NOMO-1 (cell line): Measurements from ENCODE around the gene DLL4.
"Not testable (repeated sequence)": the region's sequence is repeated elsewhere in the genome, so short reads cannot be mapped to it uniquely, and the experiment has no call there.

Experiments used
- DNase-seq, 2 experiments: peaks; one replicate each; lab custom pipeline; 2025; ENCODE audit not compliant: unreplicated experiment in 2 of 2; lab: John Stamatoyannopoulos, UW

Gene DLL4

GRCh38 chr15:40940296-40940801 is 11.2 kb downstream of the DLL4 start:
- no peak for DNase-seq

GRCh38 chr15:40941068-40941527 is 12.0 kb downstream of the DLL4 start:
- DNase-seq, result no peak

- DNase-seq, result peak; percentile 73 to 91
Measured at GRCh38 chr15:40941528-40942336, 12.6 kb downstream of the DLL4 start.

- peak; percentile 35 to 47 for DNase-seq
Measured at GRCh38 chr15:40942337-40942854, 13.3 kb downstream of the DLL4 start.

- DNase-seq, result no peak
Measured at GRCh38 chr15:40942878-40943277, 13.7 kb downstream of the DLL4 start.

- DNase-seq, result no peak
Measured at GRCh38 chr15:40943764-40944365, 14.7 kb downstream of the DLL4 start.

- DNase-seq, result no peak
Measured at GRCh38 chr15:40944510-40945296, 15.6 kb downstream of the DLL4 start.

GRCh38 chr15:40948706-40949473 is 19.8 kb downstream of the DLL4 start:
- DNase-seq, result no peak

- no peak for DNase-seq
Measured at GRCh38 chr15:40949756-40950207, 20.6 kb downstream of the DLL4 start.

- no peak for DNase-seq
Measured at GRCh38 chr15:40951764-40952163, 22.6 kb downstream of the DLL4 start.

- DNase-seq, result no peak
Measured at GRCh38 chr15:40952301-40952900, 23.3 kb downstream of the DLL4 start.

GRCh38 chr15:40952901-40953712 is 24.0 kb downstream of the DLL4 start, which contains the start of gene CHAC1:
TSS of gene CHAC1 (plus strand) at chr15:40953471. CDS start at chr15:40953584, 113 bp downstream.
- DNase-seq, result peak; percentile 96 to 97

- DNase-seq, result no peak
Measured at GRCh38 chr15:40953713-40954074, 24.6 kb downstream of the DLL4 start.

GRCh38 chr15:40954158-40954848 is 25.2 kb downstream of the DLL4 start:
- not testable (repeated sequence) for DNase-seq

GRCh38 chr15:40955141-40955903 is 26.2 kb downstream of the DLL4 start:
- no peak for DNase-seq

- DNase-seq, result no peak
Measured at GRCh38 chr15:40955930-40956540, 26.9 kb downstream of the DLL4 start.

GRCh38 chr15:40956541-40956982 is 27.4 kb downstream of the DLL4 start:
- DNase-seq, result no peak
